HG02970 (cell line): ENCODE data around the gene DNAI2.

Source experiments
- ATAC-seq: cut with Tn5 transposase; IDR thresholded peaks from one replicate; pipeline ENCODE4 v1.9.1; 2021; ENCODE audit warnings: mild to moderate bottlenecking, moderate library complexity, moderate number of reproducible peaks; ENCODE audit not compliant: unreplicated experiment, low FRiP score

The DNAI2 gene

GRCh38 chr17:74334393-74335039 is 60.5 kb downstream of the DNAI2 start:
- no peak for ATAC-seq

GRCh38 chr17:74335529-74336062 is 61.6 kb downstream of the DNAI2 start:
- ATAC-seq: no peak

GRCh38 chr17:74336307-74336706 is 62.3 kb downstream of the DNAI2 start:
- ATAC-seq: no peak

- ATAC-seq: no peak
Observed at GRCh38 chr17:74337834-74338500, 63.9 kb downstream of the DNAI2 start.

GRCh38 chr17:74339537-74340195 is 65.6 kb downstream of the DNAI2 start:
- ATAC-seq: no peak

GRCh38 chr17:74340470-74341023 is 66.5 kb downstream of the DNAI2 start:
- ATAC-seq: no peak

- no peak for ATAC-seq
Observed at GRCh38 chr17:74342224-74342623, 68.2 kb downstream of the DNAI2 start.

- no peak for ATAC-seq
Observed at GRCh38 chr17:74343121-74343520, 69.1 kb downstream of the DNAI2 start.

GRCh38 chr17:74343526-74344284 is 69.7 kb downstream of the DNAI2 start:
- ATAC-seq: no peak

- no peak for ATAC-seq
Observed at GRCh38 chr17:74344658-74345057, 70.6 kb downstream of the DNAI2 start.

GRCh38 chr17:74345433-74346241 is 71.6 kb downstream of the DNAI2 start:
- no peak for ATAC-seq

- ATAC-seq: no peak
Observed at GRCh38 chr17:74347646-74348045, 73.6 kb downstream of the DNAI2 start.

GRCh38 chr17:74349120-74349519 is 75.1 kb downstream of the DNAI2 start:
- ATAC-seq: no peak

GRCh38 chr17:74350486-74350885 is 76.5 kb downstream of the DNAI2 start:
- no peak for ATAC-seq

GRCh38 chr17:74351552-74352210 is 77.6 kb downstream of the DNAI2 start:
- no peak for ATAC-seq

- no peak for ATAC-seq
Observed at GRCh38 chr17:74353446-74354060, 79.5 kb downstream of the DNAI2 start.

GRCh38 chr17:74354123-74354522 is 80.1 kb downstream of the DNAI2 start:
- ATAC-seq: no peak

- ATAC-seq: no peak
Observed at GRCh38 chr17:74354561-74354960, 80.5 kb downstream of the DNAI2 start.

GRCh38 chr17:74355065-74355464 is 81.0 kb downstream of the DNAI2 start:
- ATAC-seq: no peak
